HepG2 (cell line): ENCODE results near the gene NEU1. TPM values are rescaled to one million over a fixed set of nuclear protein-coding genes. Genes with fewer than 3 reads are reported as not detected.

Source experiments
- NONO ChIP-seq, 2 experiments: fragments of 450-650 bp in 1 of 2; sonication (generic) in 1 of 2; formaldehyde crosslinking in 1 of 2; IDR thresholded peaks in 1 of 2; conservative IDR thresholded peaks in 1 of 2; 2 replicates each; pipeline versions ENCODE4 v1.6.1 to v1.8.0; 2017 to 2022; ENCODE audit warnings: mild to moderate bottlenecking in 1 of 2, missing genetic modification reagents in 1 of 2, moderate library complexity in 1 of 2
- PHF5A ChIP-seq: IDR thresholded peaks from one replicate; pipeline ENCODE4 v1.6.1; 2018; ENCODE audit warnings: low read depth, missing genetic modification reagents; ENCODE audit not compliant: unreplicated experiment
- ZBED4 ChIP-seq: sonication (generic); formaldehyde crosslinking; IDR thresholded peaks from 2 replicates; pipeline ENCODE4 v1.4.0; 2020; ENCODE audit warnings: missing genetic modification reagents, borderline replicate concordance
- ZHX1 ChIP-seq: sonication (generic); formaldehyde crosslinking; IDR thresholded peaks from 2 replicates; pipeline ENCODE4 v1.8.1; 2022; ENCODE audit warnings: low read depth, mild to moderate bottlenecking, missing genetic modification reagents
- ZNF101 ChIP-seq: sonication (generic); formaldehyde crosslinking; IDR thresholded peaks from 2 replicates; pipeline ENCODE4 v1.4.0; 2020; ENCODE audit warnings: mild to moderate bottlenecking, low read depth, missing genetic modification reagents, borderline replicate concordance
- ZNF180 ChIP-seq: sonication (generic); formaldehyde crosslinking; IDR thresholded peaks from 2 replicates; pipeline ENCODE4 v1.4.0; 2020; ENCODE audit warnings: low read depth, missing genetic modification reagents, borderline replicate concordance
- ZNF34 ChIP-seq: sonication (generic); formaldehyde crosslinking; IDR thresholded peaks from 2 replicates; pipeline ENCODE4 v1.4.0; 2020; ENCODE audit warnings: mild to moderate bottlenecking, missing genetic modification reagents, borderline replicate concordance
- ZNF513 ChIP-seq: sonication (generic); formaldehyde crosslinking; conservative IDR thresholded peaks from 2 replicates; pipeline ENCODE4 v1.5.0; 2020; ENCODE audit warnings: missing genetic modification reagents
- ZNF567 ChIP-seq: sonication (generic); formaldehyde crosslinking; IDR thresholded peaks from 2 replicates; pipeline ENCODE4 v1.8.1; 2023; ENCODE audit warnings: mild to moderate bottlenecking, missing genetic modification reagents, borderline replicate concordance
- ZNF775 ChIP-seq: sonication (generic); formaldehyde crosslinking; IDR thresholded peaks from 2 replicates; pipeline ENCODE4 v1.4.0; 2020; ENCODE audit warnings: missing genetic modification reagents, mild to moderate bottlenecking, moderate library complexity, borderline replicate concordance
- ZSCAN29 ChIP-seq: sonication (generic); formaldehyde crosslinking; conservative IDR thresholded peaks from 2 replicates; pipeline ENCODE4 v1.4.0; 2020; ENCODE audit warnings: mild to moderate bottlenecking, missing genetic modification reagents
- polyA plus RNA-seq, 8 experiments: library from polyadenylated mRNA; depleted of rRNA in 3 of 8; stranded (reverse) in 7 of 8; unstranded in 1 of 8; fragments of >200 nt; fragmentation: Illumina TruSeq in 4 of 8; extraction: Trizol in 4 of 8; gene quantifications; 2 replicates each; pipeline versions ENCODE4 v1.2.1 to v1.2.3, GENCODE V29; 2011 to 2016; ENCODE audit warnings: low read depth in 4 of 8, missing spikeins in 1 of 8, mixed read lengths in 1 of 8; ENCODE audit not compliant: insufficient read depth in 1 of 8
- total RNA-seq, 5 experiments: library from RNA; depleted of rRNA; stranded (reverse); fragments of >200 nt; fragmentation: Illumina TruSeq; extraction: Trizol; gene quantifications; 2 replicates each; pipeline ENCODE4 v1.2.3, GENCODE V29; 2016; ENCODE audit warnings: low read depth in 1 of 5
- TF ChIP-seq, protein P1 (sequence below): sonication (generic); formaldehyde crosslinking; IDR thresholded peaks from 2 replicates; pipeline ENCODE4 v1.5.1; 2020; ENCODE audit warnings: mild to moderate bottlenecking, missing genetic modification reagents, borderline replicate concordance

NEU1 gene
- total and polyA plus RNA-seq, 2 of the 13 experiments (the other 11 are each of a cell fraction or from before 2014, with no cell fraction given), result 215 to 297 TPM

GRCh38 chr6:31862344-31863235 is at the start of gene NEU1 (continued):
- peak; percentile 87; the same call in 1 of the 2 replicates for TF ChIP-seq ZHX1 (CRISPR knock-in tag)
- no peak for TF ChIP-seq ZNF101
- no peak for TF ChIP-seq NONO (IDR thresholded peaks at IDR 0.05)
- TF ChIP-seq NONO (CRISPR knock-in tag; conservative IDR thresholded peaks at IDR 0.05), result peak; percentile 83
- TF ChIP-seq, protein P1, sequence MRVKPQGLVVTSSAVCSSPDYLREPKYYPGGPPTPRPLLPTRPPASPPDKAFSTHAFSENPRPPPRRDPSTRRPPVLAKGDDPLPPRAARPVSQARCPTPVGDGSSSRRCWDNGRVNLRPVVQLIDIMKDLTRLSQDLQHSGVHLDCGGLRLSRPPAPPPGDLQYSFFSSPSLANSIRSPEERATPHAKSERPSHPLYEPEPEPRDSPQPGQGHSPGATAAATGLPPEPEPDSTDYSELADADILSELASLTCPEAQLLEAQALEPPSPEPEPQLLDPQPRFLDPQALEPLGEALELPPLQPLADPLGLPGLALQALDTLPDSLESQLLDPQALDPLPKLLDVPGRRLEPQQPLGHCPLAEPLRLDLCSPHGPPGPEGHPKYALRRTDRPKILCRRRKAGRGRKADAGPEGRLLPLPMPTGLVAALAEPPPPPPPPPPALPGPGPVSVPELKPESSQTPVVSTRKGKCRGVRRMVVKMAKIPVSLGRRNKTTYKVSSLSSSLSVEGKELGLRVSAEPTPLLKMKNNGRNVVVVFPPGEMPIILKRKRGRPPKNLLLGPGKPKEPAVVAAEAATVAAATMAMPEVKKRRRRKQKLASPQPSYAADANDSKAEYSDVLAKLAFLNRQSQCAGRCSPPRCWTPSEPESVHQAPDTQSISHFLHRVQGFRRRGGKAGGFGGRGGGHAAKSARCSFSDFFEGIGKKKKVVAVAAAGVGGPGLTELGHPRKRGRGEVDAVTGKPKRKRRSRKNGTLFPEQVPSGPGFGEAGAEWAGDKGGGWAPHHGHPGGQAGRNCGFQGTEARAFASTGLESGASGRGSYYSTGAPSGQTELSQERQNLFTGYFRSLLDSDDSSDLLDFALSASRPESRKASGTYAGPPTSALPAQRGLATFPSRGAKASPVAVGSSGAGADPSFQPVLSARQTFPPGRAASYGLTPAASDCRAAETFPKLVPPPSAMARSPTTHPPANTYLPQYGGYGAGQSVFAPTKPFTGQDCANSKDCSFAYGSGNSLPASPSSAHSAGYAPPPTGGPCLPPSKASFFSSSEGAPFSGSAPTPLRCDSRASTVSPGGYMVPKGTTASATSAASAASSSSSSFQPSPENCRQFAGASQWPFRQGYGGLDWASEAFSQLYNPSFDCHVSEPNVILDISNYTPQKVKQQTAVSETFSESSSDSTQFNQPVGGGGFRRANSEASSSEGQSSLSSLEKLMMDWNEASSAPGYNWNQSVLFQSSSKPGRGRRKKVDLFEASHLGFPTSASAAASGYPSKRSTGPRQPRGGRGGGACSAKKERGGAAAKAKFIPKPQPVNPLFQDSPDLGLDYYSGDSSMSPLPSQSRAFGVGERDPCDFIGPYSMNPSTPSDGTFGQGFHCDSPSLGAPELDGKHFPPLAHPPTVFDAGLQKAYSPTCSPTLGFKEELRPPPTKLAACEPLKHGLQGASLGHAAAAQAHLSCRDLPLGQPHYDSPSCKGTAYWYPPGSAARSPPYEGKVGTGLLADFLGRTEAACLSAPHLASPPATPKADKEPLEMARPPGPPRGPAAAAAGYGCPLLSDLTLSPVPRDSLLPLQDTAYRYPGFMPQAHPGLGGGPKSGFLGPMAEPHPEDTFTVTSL (CRISPR knock-in tag), result peak; percentile 76; the same call in 1 of the 2 replicates
- TF ChIP-seq ZNF34, result no peak
- peak; percentile 91; the same call in 1 of the 2 replicates for TF ChIP-seq ZNF180 (CRISPR knock-in tag)
- TF ChIP-seq ZNF775, result no peak
- TF ChIP-seq ZBED4 (CRISPR knock-in tag), result peak; percentile 94
- no peak for TF ChIP-seq ZNF567 (CRISPR knock-in tag)
- no peak; the same call in 1 of the 2 replicates for TF ChIP-seq ZNF513 (CRISPR knock-in tag)
- TF ChIP-seq PHF5A (CRISPR knock-in tag), result peak; percentile 96
- TF ChIP-seq ZSCAN29 (CRISPR knock-in tag), result 0 out of 2 replicates have a peak, but pooled peaks have one; percentile 56
